ENCODE results near the gene CRMP1.
A peak's percentile ranks its signal among the peaks of the same experiment; 100 is the strongest.

CRMP1 gene

DNA sequence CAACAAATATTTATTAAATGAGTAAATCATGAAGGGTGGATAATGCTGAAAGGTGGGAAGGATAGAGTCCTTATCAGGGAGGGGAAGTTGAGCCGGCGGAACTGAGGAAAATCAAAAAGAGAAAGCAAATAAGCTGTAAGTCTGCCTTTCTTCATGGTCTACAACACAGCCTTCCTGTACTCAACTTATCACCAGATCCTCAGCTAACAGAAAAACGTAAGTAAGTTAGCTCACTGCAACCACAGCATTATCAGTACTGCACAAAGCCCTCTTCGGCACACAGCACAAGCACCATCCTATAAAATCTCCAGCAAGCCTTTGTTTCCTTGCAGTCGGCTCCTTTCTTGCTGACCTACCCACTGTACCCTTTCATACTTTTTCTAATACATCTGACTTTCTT is 70.3 kb downstream of the CRMP1 start:
- H3K4me3 ChIP-seq (ENCODE audit: low read length, poor library complexity, severe bottlenecking) = no peak overlapping the region
- no peak overlapping the region for H3K4me2 ChIP-seq (ENCODE audit: low read depth, low read length, poor library complexity, severe bottlenecking)
- no peaks in the 10 kb centered on the region for H3K36me3 ChIP-seq (ENCODE audit: insufficient read depth, low read length)
- H3K4me1 ChIP-seq (ENCODE audit: insufficient read depth, low read length, poor library complexity, severe bottlenecking) = no peaks in the 10 kb centered on the region
- no peak overlapping the region for H3K9ac ChIP-seq (ENCODE audit: low read depth, low read length, poor library complexity, severe bottlenecking)
- no peak overlapping the region for H2AFZ ChIP-seq (ENCODE audit: low read length)
- no peaks in the 10 kb centered on the region for H3K9me3 ChIP-seq (ENCODE audit: insufficient read depth, low read depth, low read length)
- no peaks in the 10 kb centered on the region for H3K9me2 ChIP-seq (replicated peaks; ENCODE audit: low read depth, low read length)
- H3K27me3 ChIP-seq (ENCODE audit: insufficient read depth, low read length, poor library complexity, severe bottlenecking) = no peaks in the 10 kb centered on the region
- no peaks in the 10 kb centered on the region for H3K79me2 ChIP-seq (ENCODE audit: insufficient read depth, low read length)
- no peaks in the 10 kb centered on the region for H3F3A ChIP-seq (ENCODE audit: low read depth)
- H4K20me1 ChIP-seq (ENCODE audit: insufficient read depth, low read length, poor library complexity, severe bottlenecking) = no peaks in the 10 kb centered on the region
- TF ChIP-seq, protein P1, sequence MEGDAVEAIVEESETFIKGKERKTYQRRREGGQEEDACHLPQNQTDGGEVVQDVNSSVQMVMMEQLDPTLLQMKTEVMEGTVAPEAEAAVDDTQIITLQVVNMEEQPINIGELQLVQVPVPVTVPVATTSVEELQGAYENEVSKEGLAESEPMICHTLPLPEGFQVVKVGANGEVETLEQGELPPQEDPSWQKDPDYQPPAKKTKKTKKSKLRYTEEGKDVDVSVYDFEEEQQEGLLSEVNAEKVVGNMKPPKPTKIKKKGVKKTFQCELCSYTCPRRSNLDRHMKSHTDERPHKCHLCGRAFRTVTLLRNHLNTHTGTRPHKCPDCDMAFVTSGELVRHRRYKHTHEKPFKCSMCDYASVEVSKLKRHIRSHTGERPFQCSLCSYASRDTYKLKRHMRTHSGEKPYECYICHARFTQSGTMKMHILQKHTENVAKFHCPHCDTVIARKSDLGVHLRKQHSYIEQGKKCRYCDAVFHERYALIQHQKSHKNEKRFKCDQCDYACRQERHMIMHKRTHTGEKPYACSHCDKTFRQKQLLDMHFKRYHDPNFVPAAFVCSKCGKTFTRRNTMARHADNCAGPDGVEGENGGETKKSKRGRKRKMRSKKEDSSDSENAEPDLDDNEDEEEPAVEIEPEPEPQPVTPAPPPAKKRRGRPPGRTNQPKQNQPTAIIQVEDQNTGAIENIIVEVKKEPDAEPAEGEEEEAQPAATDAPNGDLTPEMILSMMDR (conservative IDR thresholded peaks at IDR 0.05; ENCODE audit: low read length) = no peak
- no peak for TF ChIP-seq EZH2phosphoT487 (IDR thresholded peaks at IDR 0.05; ENCODE audit: borderline replicate concordance)

DNA sequence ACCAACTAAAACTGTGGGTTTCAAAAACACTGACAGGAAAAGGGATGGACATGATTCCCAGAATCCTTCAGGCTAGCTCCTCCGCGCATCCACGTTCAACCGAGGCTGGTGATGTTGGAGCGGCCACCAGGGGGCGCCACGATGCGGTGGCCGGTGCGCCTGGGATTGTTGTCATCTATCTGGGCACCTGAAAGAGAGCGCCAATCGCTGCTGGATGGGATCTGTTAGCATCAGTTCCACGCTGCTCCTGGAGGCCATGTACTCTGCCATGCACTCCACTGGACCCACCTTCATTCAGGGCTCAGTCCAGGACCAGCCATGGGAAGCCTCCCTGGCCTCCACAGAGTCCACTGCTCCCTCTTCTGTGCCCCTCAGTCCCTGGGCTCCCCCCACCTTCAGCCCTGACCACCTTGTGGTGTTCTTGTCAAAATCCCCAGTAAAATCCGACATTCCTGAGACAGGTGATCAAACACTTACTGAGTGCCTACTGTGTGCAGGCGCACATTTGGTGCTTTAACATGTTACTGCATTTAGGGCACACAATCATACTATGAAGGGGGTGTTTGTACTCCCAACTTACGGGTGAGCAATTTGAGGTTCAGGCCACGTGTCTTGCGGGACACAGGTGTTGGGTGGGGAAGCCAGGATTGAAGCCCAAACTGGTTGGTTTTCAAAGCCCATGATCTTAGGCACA is 71.1 kb downstream of the CRMP1 start:
- Histone ChIP-seq H4K20me1 (ENCODE audit: insufficient read depth, low read length, poor library complexity, severe bottlenecking) (no peaks in the 10 kb centered on the region), H3K4me2 (ENCODE audit: low read depth, low read length, poor library complexity, severe bottlenecking) (no peak overlapping the region), H2AFZ (ENCODE audit: low read length) (no peak overlapping the region), H3K27me3 (ENCODE audit: insufficient read depth, low read length, poor library complexity, severe bottlenecking) (no peaks in the 10 kb centered on the region), H3K79me2 (ENCODE audit: insufficient read depth, low read length) (no peaks in the 10 kb centered on the region), H3K4me3 (ENCODE audit: low read length, poor library complexity, severe bottlenecking) (no peak overlapping the region), H3K4me1 (ENCODE audit: insufficient read depth, low read length, poor library complexity, severe bottlenecking) (no peaks in the 10 kb centered on the region), H3K9me2 (replicated peaks; ENCODE audit: low read depth, low read length) (no peaks in the 10 kb centered on the region), H3K36me3 (ENCODE audit: insufficient read depth, low read length) (no peaks in the 10 kb centered on the region), H3F3A (ENCODE audit: low read depth) (no peaks in the 10 kb centered on the region), H3K9ac (ENCODE audit: low read depth, low read length, poor library complexity, severe bottlenecking) (no peak overlapping the region), H3K9me3 (ENCODE audit: insufficient read depth, low read depth, low read length) (no peaks in the 10 kb centered on the region)
- TF ChIP-seq, protein P1 (conservative IDR thresholded peaks at IDR 0.05; ENCODE audit: low read length) = peak; percentile 80
- TF ChIP-seq EZH2phosphoT487 (IDR thresholded peaks at IDR 0.05; ENCODE audit: borderline replicate concordance) = no peak

DNA sequence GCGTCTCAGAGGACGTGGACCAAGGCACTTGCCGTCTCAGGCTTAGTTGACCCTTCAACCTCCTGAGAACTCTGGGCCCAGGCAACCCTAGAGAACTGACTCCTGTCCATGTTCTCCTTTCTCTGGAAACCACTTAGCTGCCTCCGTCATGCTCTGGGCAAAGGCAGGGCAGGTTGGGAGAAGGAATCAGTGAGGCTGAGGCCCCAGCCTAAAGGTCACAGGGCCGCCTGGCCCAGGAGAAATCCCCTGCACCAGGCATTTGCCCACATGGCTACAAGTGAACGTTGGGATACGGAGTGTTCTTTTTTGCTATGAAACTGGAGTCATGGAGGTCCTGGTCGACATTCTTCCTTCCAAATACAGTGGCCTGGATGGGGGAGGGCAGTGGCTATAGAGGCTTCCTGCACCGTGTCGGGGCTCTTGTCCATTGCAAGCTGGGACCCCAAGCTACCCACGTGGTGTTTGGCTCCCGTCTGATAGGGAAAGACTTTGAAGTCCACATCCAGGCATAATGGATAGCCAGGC is 76.0 kb downstream of the CRMP1 start:
- no peaks in the 10 kb centered on the region for H3K4me1 ChIP-seq (ENCODE audit: insufficient read depth, low read length, poor library complexity, severe bottlenecking)
- H3F3A ChIP-seq (ENCODE audit: low read depth) = no peaks in the 10 kb centered on the region
- H3K9me2 ChIP-seq (replicated peaks; ENCODE audit: low read depth, low read length) = no peaks in the 10 kb centered on the region
- H3K4me3 ChIP-seq (ENCODE audit: low read length, poor library complexity, severe bottlenecking) = no peak overlapping the region
- H2AFZ ChIP-seq (ENCODE audit: low read length) = no peak overlapping the region
- H3K79me2 ChIP-seq (ENCODE audit: insufficient read depth, low read length) = no peaks in the 10 kb centered on the region
- no peaks in the 10 kb centered on the region for H3K9me3 ChIP-seq (ENCODE audit: insufficient read depth, low read depth, low read length)
- no peak overlapping the region for H3K4me2 ChIP-seq (ENCODE audit: low read depth, low read length, poor library complexity, severe bottlenecking)
- no peaks in the 10 kb centered on the region for H3K36me3 ChIP-seq (ENCODE audit: insufficient read depth, low read length)
- TF ChIP-seq, protein P1 (conservative IDR thresholded peaks at IDR 0.05; ENCODE audit: low read length) = no peak
- no peak for TF ChIP-seq EZH2phosphoT487 (IDR thresholded peaks at IDR 0.05; ENCODE audit: borderline replicate concordance)
- no peak overlapping the region for H3K9ac ChIP-seq (ENCODE audit: low read depth, low read length, poor library complexity, severe bottlenecking)
- H3K27me3 ChIP-seq (ENCODE audit: insufficient read depth, low read length, poor library complexity, severe bottlenecking) = no peaks in the 10 kb centered on the region
- no peaks in the 10 kb centered on the region for H4K20me1 ChIP-seq (ENCODE audit: insufficient read depth, low read length, poor library complexity, severe bottlenecking)

Measured in Loucy (cell line).